ENCODE measurements around the gene PDE3B.

GRCh38 chr11:14722496-14722895 is 78.9 kb downstream of the PDE3B start:
- TF ChIP-seq, protein P1, sequence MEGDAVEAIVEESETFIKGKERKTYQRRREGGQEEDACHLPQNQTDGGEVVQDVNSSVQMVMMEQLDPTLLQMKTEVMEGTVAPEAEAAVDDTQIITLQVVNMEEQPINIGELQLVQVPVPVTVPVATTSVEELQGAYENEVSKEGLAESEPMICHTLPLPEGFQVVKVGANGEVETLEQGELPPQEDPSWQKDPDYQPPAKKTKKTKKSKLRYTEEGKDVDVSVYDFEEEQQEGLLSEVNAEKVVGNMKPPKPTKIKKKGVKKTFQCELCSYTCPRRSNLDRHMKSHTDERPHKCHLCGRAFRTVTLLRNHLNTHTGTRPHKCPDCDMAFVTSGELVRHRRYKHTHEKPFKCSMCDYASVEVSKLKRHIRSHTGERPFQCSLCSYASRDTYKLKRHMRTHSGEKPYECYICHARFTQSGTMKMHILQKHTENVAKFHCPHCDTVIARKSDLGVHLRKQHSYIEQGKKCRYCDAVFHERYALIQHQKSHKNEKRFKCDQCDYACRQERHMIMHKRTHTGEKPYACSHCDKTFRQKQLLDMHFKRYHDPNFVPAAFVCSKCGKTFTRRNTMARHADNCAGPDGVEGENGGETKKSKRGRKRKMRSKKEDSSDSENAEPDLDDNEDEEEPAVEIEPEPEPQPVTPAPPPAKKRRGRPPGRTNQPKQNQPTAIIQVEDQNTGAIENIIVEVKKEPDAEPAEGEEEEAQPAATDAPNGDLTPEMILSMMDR (IDR thresholded peaks at IDR 0.05), result no peak
- no peak for TF ChIP-seq POLR2A (IDR thresholded peaks at IDR 0.05)

Data from breast epithelium (tissue), 3 donors.